Ishikawa (cell line): ENCODE data around the gene SMYD3.

Source experiments
- CREB1 ChIP-seq: IDR thresholded peaks from 2 replicates; pipeline ENCODE4 v1.6.1; 2012; ENCODE audit warnings: low read depth
- EP300 ChIP-seq: IDR thresholded peaks from 2 replicates; pipeline ENCODE4 v1.6.1; 2012; ENCODE audit warnings: borderline replicate concordance
- TF ChIP-seq, protein P1 (sequence below): IDR thresholded peaks from 2 replicates; pipeline ENCODE4 v1.6.1; 2012

DNA sequence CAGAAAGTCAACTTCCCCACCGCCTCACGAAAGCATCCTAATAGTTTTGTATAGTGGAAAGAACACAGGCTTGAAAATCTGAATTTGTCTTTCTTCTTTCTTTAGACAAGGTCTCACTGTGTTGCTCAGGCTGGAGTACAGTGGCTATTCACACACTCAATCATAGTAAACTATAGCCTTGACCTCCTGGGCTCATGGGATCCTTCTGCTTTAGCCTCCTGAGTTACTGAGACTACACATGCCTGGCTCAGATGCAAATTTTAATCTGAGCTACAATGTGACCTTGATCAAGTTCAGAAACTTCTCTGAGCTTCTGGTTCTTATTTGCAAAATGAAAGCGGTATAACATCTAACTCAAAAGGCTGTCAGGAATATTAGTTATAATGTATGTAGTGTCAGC, 362.1 kb downstream of the SMYD3 start:
- no peak for TF ChIP-seq EP300
- no peak for TF ChIP-seq CREB1
- TF ChIP-seq, protein P1, sequence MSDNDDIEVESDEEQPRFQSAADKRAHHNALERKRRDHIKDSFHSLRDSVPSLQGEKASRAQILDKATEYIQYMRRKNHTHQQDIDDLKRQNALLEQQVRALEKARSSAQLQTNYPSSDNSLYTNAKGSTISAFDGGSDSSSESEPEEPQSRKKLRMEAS, result no peak
